Gastrocnemius medialis (tissue), 4 donors: ENCODE results near the gene SATB2.

Experiments used
- CTCF ChIP-seq, 5 experiments: fragments of 450-650 bp in 3 of 5; fragments of 200-600 bp in 2 of 5; sonication (generic) in 2 of 5; IDR thresholded peaks in 4 of 5; conservative IDR thresholded peaks in 1 of 5; 1 replicate in 4 of 5; 2 replicates in 1 of 5; pipeline ENCODE4 v1.5.1; 2016 to 2019; ENCODE audit warnings: antibody characterized with exemption in 5 of 5, mild to moderate bottlenecking in 3 of 5, moderate library complexity in 3 of 5
- POLR2A ChIP-seq, 2 donors: fragments of 450-650 bp; IDR thresholded peaks; one replicate each; pipeline ENCODE4 v1.6.1; 2017; ENCODE audit warnings: antibody characterized with exemption in 2 of 2, mild to moderate bottlenecking in 2 of 2, moderate library complexity in 2 of 2

- no peak for TF ChIP-seq CTCF (IDR thresholded peaks at IDR 0.05 in 4 of 5, conservative IDR thresholded peaks at IDR 0.05 in 1 of 5)
- TF ChIP-seq POLR2A (IDR thresholded peaks at IDR 0.05): no peak
Measured at GRCh38 chr2:199434555-199434954, 23.2 kb downstream of the SATB2 start.
